ENCODE results near the gene GPR39. TPM values are rescaled to one million over a fixed set of nuclear protein-coding genes. Genes with fewer than 3 reads are reported as not detected.

The GPR39 gene
- total and polyA plus RNA-seq, 7 experiments from 2014 or later: not detected

DNA sequence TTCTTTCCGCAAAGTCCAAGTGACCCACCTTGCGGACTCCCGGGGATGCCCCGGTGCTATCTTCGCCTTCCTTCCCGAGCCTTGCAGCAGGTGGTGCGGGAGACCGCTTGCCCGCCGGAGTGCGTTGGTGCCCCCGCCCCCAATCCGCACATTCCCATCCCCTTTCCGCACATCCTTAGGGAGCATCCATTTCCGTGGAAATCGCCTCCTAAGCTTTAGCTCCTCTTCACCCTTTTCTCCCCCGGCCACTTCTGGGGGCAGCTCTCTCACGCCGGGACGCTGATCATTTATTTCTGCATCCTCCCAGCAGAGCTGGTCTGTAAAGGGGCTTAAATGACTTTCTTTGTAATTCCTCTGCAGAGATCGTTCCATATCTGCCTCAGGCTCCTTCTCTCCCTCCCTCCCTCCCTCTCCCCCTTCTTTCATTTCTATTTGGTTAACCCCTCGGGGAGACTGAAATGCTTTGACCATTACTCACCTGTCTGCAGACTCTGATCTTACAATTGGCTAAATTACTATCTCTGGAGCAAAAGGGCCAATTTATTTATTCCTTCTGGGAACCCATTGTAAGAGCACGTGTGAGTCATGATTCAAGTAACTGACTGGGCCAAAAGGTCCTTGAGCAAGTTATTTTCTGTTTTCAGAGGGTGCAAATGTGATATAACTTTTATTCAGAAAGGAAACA is 254.7 kb downstream of the GPR39 start:
- Mint-ChIP-seq H3K4me3 (no peak overlapping the region), H3K4me1 (peaks cover 0 to 4% (median 0%) of the 10 kb centered on the region in 7 donors), H3K36me3 (no peaks in the 10 kb centered on the region), H3K27ac (no peak overlapping the region), H3K27me3 (peaks cover 37 to 62% (median 42%) of the 10 kb centered on the region in 5 donors), H3K9me3 (peaks cover 0 to 5% (median 2%) of the 10 kb centered on the region in 11 donors)
- Histone ChIP-seq H3K4me1 (ENCODE audit: control insufficient read depth in 2 of 2, insufficient read depth in 2 of 2, low read length in 2 of 2) (no peaks in the 10 kb centered on the region), H3K9me3 (ENCODE audit: control insufficient read depth in 2 of 3, low read length in 3 of 3) (no peaks in the 10 kb centered on the region), H3K36me3 (ENCODE audit: control insufficient read depth in 2 of 3, insufficient read depth in 3 of 3, low read length in 3 of 3) (no peaks in the 10 kb centered on the region), H3K27me3 (ENCODE audit: control insufficient read depth in 2 of 2, insufficient read depth in 2 of 2, low read length in 2 of 2) (no peaks in the 10 kb centered on the region), H3K4me3 (ENCODE audit: low read length) (no peak overlapping the region), H3K27ac (ENCODE audit: low read depth, low read length) (no peak overlapping the region)
- intact Hi-C loops (cut with micrococcal nuclease): no loop called here
- no peak for DNase-seq
- POLR2A ChIA-PET: no interaction called here
- CTCF ChIA-PET: no interaction called here
- no peak for ATAC-seq

DNA sequence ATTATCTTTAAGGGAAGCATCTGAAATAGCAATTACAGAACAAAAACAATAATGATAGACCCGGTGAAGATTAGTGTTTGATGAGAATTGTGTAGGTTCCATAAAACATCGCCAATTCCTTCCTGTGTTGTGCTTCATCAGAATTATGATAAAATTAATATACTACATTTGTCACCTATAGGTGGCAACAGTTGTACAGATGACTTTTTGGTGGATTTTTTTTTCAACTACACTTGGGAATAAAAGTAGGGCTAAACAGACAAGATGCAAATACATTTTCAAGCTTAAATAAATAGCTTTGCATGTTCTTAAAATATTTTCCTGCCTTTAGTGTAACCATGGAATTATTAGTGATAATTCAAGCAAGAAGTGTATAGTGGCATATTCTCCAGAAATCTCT is 260.4 kb downstream of the GPR39 start:
- DNase-seq: no peak
- no peaks in the 10 kb centered on the region for H3K27me3 ChIP-seq (ENCODE audit: control insufficient read depth in 2 of 2, insufficient read depth in 2 of 2, low read length in 2 of 2)
- H3K4me3 ChIP-seq (ENCODE audit: low read length): no peak overlapping the region
- Mint-ChIP-seq H3K4me1 (no peaks in the 10 kb centered on the region), H3K36me3 (no peaks in the 10 kb centered on the region), H3K4me3 (no peak overlapping the region), H3K9me3 (peaks cover 0 to 8% (median 0%) of the 10 kb centered on the region in 11 donors), H3K27ac (no peak overlapping the region), H3K27me3 (peaks cover 10 to 40% (median 25%) of the 10 kb centered on the region in 5 donors)
- no peaks in the 10 kb centered on the region for H3K4me1 ChIP-seq (ENCODE audit: control insufficient read depth in 2 of 2, insufficient read depth in 2 of 2, low read length in 2 of 2)
- H3K36me3 ChIP-seq (ENCODE audit: control insufficient read depth in 2 of 3, insufficient read depth in 3 of 3, low read length in 3 of 3): no peaks in the 10 kb centered on the region
- no peak for ATAC-seq
- intact Hi-C loops (cut with micrococcal nuclease): no loop called here
- no peaks in the 10 kb centered on the region for H3K9me3 ChIP-seq (ENCODE audit: control insufficient read depth in 2 of 3, low read length in 3 of 3)
- CTCF ChIA-PET: no interaction called here
- POLR2A ChIA-PET: no interaction called here
- no peak overlapping the region for H3K27ac ChIP-seq (ENCODE audit: low read depth, low read length)

DNA sequence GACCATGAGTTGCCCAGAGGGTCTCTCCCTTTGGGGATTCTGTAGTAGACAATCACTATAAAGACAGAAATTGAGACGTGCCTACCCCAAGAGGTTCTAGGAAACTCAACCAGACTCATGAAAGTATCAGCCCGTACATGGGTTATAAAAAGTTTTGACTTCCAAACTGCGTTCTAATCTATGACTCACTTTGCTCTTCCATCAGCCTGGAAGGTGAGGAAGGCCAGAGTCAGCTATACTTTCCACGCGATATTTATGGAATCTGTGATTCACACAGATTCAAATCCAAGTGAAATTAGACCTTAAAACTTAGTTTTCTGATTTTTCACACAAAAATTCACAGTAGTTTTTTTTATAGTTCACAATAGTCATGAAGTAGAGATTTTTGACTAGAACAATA is 261.1 kb downstream of the GPR39 start:
- H3K9me3 ChIP-seq (ENCODE audit: control insufficient read depth in 2 of 3, low read length in 3 of 3): no peaks in the 10 kb centered on the region
- H3K27me3 ChIP-seq (ENCODE audit: control insufficient read depth in 2 of 2, insufficient read depth in 2 of 2, low read length in 2 of 2): no peaks in the 10 kb centered on the region
- Mint-ChIP-seq H3K27me3 (peaks cover 5 to 35% (median 18%) of the 10 kb centered on the region in 5 donors), H3K4me1 (no peaks in the 10 kb centered on the region), H3K9me3 (peaks cover 0 to 8% (median 0%) of the 10 kb centered on the region in 11 donors), H3K4me3 (no peak overlapping the region), H3K27ac (no peak overlapping the region), H3K36me3 (no peaks in the 10 kb centered on the region)
- no peak for ATAC-seq
- no peaks in the 10 kb centered on the region for H3K4me1 ChIP-seq (ENCODE audit: control insufficient read depth in 2 of 2, insufficient read depth in 2 of 2, low read length in 2 of 2)
- ChIA-PET CTCF (no interaction called here), POLR2A (no interaction called here)
- H3K27ac ChIP-seq (ENCODE audit: low read depth, low read length): no peak overlapping the region
- no peak overlapping the region for H3K4me3 ChIP-seq (ENCODE audit: low read length)
- H3K36me3 ChIP-seq (ENCODE audit: control insufficient read depth in 2 of 3, insufficient read depth in 3 of 3, low read length in 3 of 3): no peaks in the 10 kb centered on the region
- intact Hi-C loops (cut with micrococcal nuclease): no loop called here
- no peak for DNase-seq

GRCh38 chr2:132678483-132678882 is 261.9 kb downstream of the GPR39 start:
- Mint-ChIP-seq H3K27ac (no peak overlapping the region), H3K27me3 (peaks cover 0 to 29% (median 12%) of the 10 kb centered on the region in 5 donors), H3K36me3 (no peaks in the 10 kb centered on the region), H3K4me1 (no peaks in the 10 kb centered on the region), H3K4me3 (no peak overlapping the region), H3K9me3 (peaks cover 0 to 8% (median 0%) of the 10 kb centered on the region in 11 donors)
- Histone ChIP-seq H3K4me1 (ENCODE audit: control insufficient read depth in 2 of 2, insufficient read depth in 2 of 2, low read length in 2 of 2) (no peaks in the 10 kb centered on the region), H3K4me3 (ENCODE audit: low read length) (no peak overlapping the region), H3K27me3 (ENCODE audit: control insufficient read depth in 2 of 2, insufficient read depth in 2 of 2, low read length in 2 of 2) (no peaks in the 10 kb centered on the region), H3K36me3 (ENCODE audit: control insufficient read depth in 2 of 3, insufficient read depth in 3 of 3, low read length in 3 of 3) (no peaks in the 10 kb centered on the region), H3K27ac (ENCODE audit: low read depth, low read length) (no peak overlapping the region), H3K9me3 (ENCODE audit: control insufficient read depth in 2 of 3, low read length in 3 of 3) (no peaks in the 10 kb centered on the region)
- intact Hi-C loops (cut with micrococcal nuclease): no loop called here
- no peak for ATAC-seq
- ChIA-PET POLR2A (no interaction called here), CTCF (no interaction called here)
- no peak for DNase-seq

DNA sequence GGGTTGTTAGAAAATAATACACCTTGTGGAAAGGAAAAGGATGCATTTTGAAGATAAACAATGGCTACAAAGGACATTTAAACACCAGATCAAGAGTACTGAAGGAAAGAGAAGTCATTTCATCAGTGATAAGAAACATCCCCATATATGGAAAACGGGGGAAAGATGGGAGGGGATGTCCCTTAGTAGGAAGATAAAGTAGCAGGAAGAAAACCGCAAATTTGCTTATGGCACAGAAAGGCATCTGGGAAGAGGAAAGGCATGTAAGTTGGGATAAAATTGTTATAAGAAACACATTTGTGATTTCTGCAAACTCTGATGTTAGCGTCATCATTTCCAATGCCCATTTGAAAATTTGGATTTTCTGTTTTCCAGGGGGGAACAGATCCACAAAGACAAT is 263.9 kb downstream of the GPR39 start:
- intact Hi-C loops (cut with micrococcal nuclease): no loop called here
- Mint-ChIP-seq H3K4me1 (no peaks in the 10 kb centered on the region), H3K4me3 (no peak overlapping the region), H3K9me3 (peaks cover 0 to 5% (median 0%) of the 10 kb centered on the region in 11 donors), H3K27ac (no peak overlapping the region), H3K36me3 (no peaks in the 10 kb centered on the region), H3K27me3 (peaks cover 0 to 12% (median 8%) of the 10 kb centered on the region in 5 donors)
- ChIA-PET CTCF (no interaction called here), POLR2A (no interaction called here)
- Histone ChIP-seq H3K27me3 (ENCODE audit: control insufficient read depth in 2 of 2, insufficient read depth in 2 of 2, low read length in 2 of 2) (no peaks in the 10 kb centered on the region), H3K4me3 (ENCODE audit: low read length) (no peak overlapping the region), H3K9me3 (ENCODE audit: control insufficient read depth in 2 of 3, low read length in 3 of 3) (no peaks in the 10 kb centered on the region), H3K36me3 (ENCODE audit: control insufficient read depth in 2 of 3, insufficient read depth in 3 of 3, low read length in 3 of 3) (no peaks in the 10 kb centered on the region), H3K4me1 (ENCODE audit: control insufficient read depth in 2 of 2, insufficient read depth in 2 of 2, low read length in 2 of 2) (no peaks in the 10 kb centered on the region), H3K27ac (ENCODE audit: low read depth, low read length) (no peak overlapping the region)
- ATAC-seq: no peak
- no peak for DNase-seq

- H3K27ac Mint-ChIP-seq: no peak overlapping the region
- ATAC-seq: no peak
- POLR2A ChIA-PET: no interaction called here
- no peak overlapping the region for H3K4me3 ChIP-seq (ENCODE audit: low read length)
- peaks cover 0 to 6% (median 1%) of the 10 kb centered on the region in 5 donors for H3K27me3 Mint-ChIP-seq
- H3K9me3 ChIP-seq (ENCODE audit: control insufficient read depth in 2 of 3, low read length in 3 of 3): no peaks in the 10 kb centered on the region
- no peak overlapping the region for H3K27ac ChIP-seq (ENCODE audit: low read depth, low read length)
- CTCF ChIA-PET: no interaction called here
- peaks cover 0 to 8% (median 0%) of the 10 kb centered on the region in 11 donors for H3K9me3 Mint-ChIP-seq
- H3K27me3 ChIP-seq (ENCODE audit: control insufficient read depth in 2 of 2, insufficient read depth in 2 of 2, low read length in 2 of 2): no peaks in the 10 kb centered on the region
- H3K4me3 Mint-ChIP-seq: no peak overlapping the region
- DNase-seq: no peak
- no peaks in the 10 kb centered on the region for H3K36me3 Mint-ChIP-seq
- H3K4me1 ChIP-seq (ENCODE audit: control insufficient read depth in 2 of 2, insufficient read depth in 2 of 2, low read length in 2 of 2): no peaks in the 10 kb centered on the region
- intact Hi-C loops (cut with micrococcal nuclease): no loop called here
- no peaks in the 10 kb centered on the region for H3K4me1 Mint-ChIP-seq
- no peaks in the 10 kb centered on the region for H3K36me3 ChIP-seq (ENCODE audit: control insufficient read depth in 2 of 3, insufficient read depth in 3 of 3, low read length in 3 of 3)
These were observed 265.2 kb downstream of the GPR39 start for GRCh38 chr2:132681766-132682165.

GRCh38 chr2:132690664-132691303 is 274.2 kb downstream of the GPR39 start:
- H3K36me3 Mint-ChIP-seq: no peaks in the 10 kb centered on the region
- Histone ChIP-seq H3K27ac (ENCODE audit: low read depth, low read length) (no peak overlapping the region), H3K36me3 (ENCODE audit: control insufficient read depth in 2 of 3, insufficient read depth in 3 of 3, low read length in 3 of 3) (no peaks in the 10 kb centered on the region), H3K4me1 (ENCODE audit: control insufficient read depth in 2 of 2, insufficient read depth in 2 of 2, low read length in 2 of 2) (no peaks in the 10 kb centered on the region), H3K4me3 (ENCODE audit: low read length) (no peak overlapping the region), H3K27me3 (ENCODE audit: control insufficient read depth in 2 of 2, insufficient read depth in 2 of 2, low read length in 2 of 2) (no peaks in the 10 kb centered on the region), H3K9me3 (ENCODE audit: control insufficient read depth in 2 of 3, low read length in 3 of 3) (no peaks in the 10 kb centered on the region)
- ATAC-seq: no peak
- intact Hi-C loops (cut with micrococcal nuclease): no loop called here
- H3K4me3 Mint-ChIP-seq: no peak overlapping the region
- ChIA-PET CTCF (no interaction called here), POLR2A (no interaction called here)
- no peaks in the 10 kb centered on the region for H3K4me1 Mint-ChIP-seq
- no peak for DNase-seq
- H3K9me3 Mint-ChIP-seq: peaks cover 0 to 16% (median 7%) of the 10 kb centered on the region in 11 donors
- H3K27me3 Mint-ChIP-seq: peaks cover 0 to 5% (median 0%) of the 10 kb centered on the region in 5 donors
- no peak overlapping the region for H3K27ac Mint-ChIP-seq
